Activated effector memory CD4-positive, alpha-beta T cell treated with anti-CD3 and anti-CD28 coated beads, Interleukin-2, amount 50 U/mL, for 16 hours (primary cell): ENCODE measurements around the gene UNC80.

Source experiments
- DNase-seq: peaks from one replicate; pipeline ENCODE4 v3.0.0-alpha.2; 2020

UNC80 gene

GRCh38 chr2:210034087-210034683 is 262.6 kb downstream of the UNC80 start:
- no peak for DNase-seq

- no peak for DNase-seq
These were observed 264.0 kb downstream of the UNC80 start for GRCh38 chr2:210035679-210036078.

DNA sequence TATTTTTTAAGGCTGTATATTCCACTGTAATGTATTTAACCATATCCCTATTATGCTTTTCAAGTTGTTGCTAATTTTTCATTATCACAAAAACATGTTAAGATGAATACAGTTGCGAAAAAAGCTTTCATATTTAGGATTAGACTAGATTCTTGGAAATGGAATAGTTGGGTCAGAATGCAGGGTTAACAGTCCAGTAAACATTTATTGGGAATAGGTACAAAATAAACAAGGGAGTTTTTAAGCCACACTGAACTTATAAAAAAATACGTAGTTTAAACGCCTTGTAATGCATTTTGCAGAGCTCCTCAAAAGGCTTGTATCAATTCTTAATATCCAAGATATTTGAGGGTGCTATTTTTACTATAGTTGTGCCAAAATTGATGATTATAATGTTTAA is 266.4 kb downstream of the UNC80 start:
- no peak for DNase-seq

DNA sequence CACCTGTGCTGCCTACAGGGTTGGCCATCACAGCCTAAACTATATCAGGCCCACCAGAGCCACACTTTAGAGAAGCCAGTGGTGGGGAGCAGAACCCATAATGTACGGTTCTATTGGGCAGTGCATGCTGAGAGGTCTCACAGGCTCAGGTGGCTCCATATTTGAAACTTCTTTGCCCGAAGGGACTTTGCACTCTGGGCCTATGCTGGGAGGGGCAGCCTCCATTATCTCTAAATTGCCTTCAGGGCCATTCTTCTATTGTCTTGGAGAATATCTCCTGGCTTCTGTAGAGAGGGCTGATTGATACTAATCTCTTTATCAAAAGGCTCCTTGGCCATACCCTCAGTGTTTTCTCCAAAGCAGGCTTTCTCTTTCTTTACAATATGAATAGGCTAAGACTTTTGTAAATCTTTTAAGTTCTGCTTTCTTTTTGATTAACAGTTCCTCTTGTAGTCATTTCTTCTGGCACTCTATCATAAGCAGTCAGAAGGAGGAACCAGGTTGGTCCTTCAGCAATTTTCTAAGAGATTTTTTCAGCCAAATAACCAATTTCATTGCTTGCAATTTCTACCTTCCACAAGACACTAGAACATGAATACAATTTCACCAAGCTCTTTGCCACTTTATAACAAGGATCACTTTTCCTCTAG is 275.3 kb downstream of the UNC80 start:
- no peak for DNase-seq
